Neural cell (in vitro differentiated cells): ENCODE data around the gene SDC4. TPM values are rescaled to one million over a fixed set of nuclear protein-coding genes. Genes with fewer than 3 reads are reported as not detected.

Experiments
- H2AFZ ChIP-seq: fragments of 200-600, 300-800 bp; sonication (generic), shearing (Covaris generic); 2 replicates; pipeline ENCODE4 v1.6.0; 2014; ENCODE audit warnings: low read depth, mild to moderate bottlenecking, antibody characterized with exemption, low read length, moderate library complexity
- H3F3A ChIP-seq: fragments of 200-600 bp; shearing (Covaris generic); 2 replicates; pipeline ENCODE4 v1.6.1; 2016; ENCODE audit warnings: mild to moderate bottlenecking, moderate library complexity, mixed read lengths, antibody characterized with exemption, low read length; ENCODE audit not compliant: insufficient read depth, poor library complexity, severe bottlenecking
- H3K27ac ChIP-seq: fragments of 200-600, 300-800 bp; sonication (generic), shearing (Covaris generic); 2 replicates; pipeline ENCODE4 v1.5.1; 2014; ENCODE audit warnings: mild to moderate bottlenecking, low read length, moderate library complexity
- H3K27me3 ChIP-seq: fragments of 300-800, 200-600 bp; sonication (generic), shearing (Covaris generic); 2 replicates; pipeline ENCODE4 v1.6.0; 2014; ENCODE audit warnings: mild to moderate bottlenecking, low read depth, low read length, moderate library complexity; ENCODE audit not compliant: insufficient read depth
- H3K36me3 ChIP-seq: fragments of 300-800, 200-600 bp; sonication (generic), shearing (Covaris generic); 2 replicates; pipeline ENCODE4 v1.5.1; 2014; ENCODE audit warnings: mild to moderate bottlenecking, antibody characterized with exemption, low read length, moderate library complexity; ENCODE audit not compliant: insufficient read depth
- H3K4me2 ChIP-seq: fragments of 300-800, 200-600 bp; sonication (generic), shearing (Covaris generic); 2 replicates; pipeline ENCODE4 v1.6.0; 2014; ENCODE audit warnings: mild to moderate bottlenecking, low read length
- H3K4me3 ChIP-seq: fragments of 300-800, 200-600 bp; sonication (generic), shearing (Covaris generic); 2 replicates; pipeline ENCODE4 v1.5.1; 2014; ENCODE audit warnings: mild to moderate bottlenecking, low read length, moderate library complexity
- H3K79me2 ChIP-seq: fragments of 200-600 bp; shearing (Covaris generic); replicated peaks from 2 replicates; pipeline ENCODE4 v1.6.0; 2014; ENCODE audit warnings: mild to moderate bottlenecking, low read length, moderate library complexity; ENCODE audit not compliant: insufficient read depth
- H3K9ac ChIP-seq: fragments of 300-800, 200-600 bp; sonication (generic), shearing (Covaris generic); 2 replicates; pipeline ENCODE4 v1.6.1; 2016; ENCODE audit warnings: mild to moderate bottlenecking, low read length, mixed read lengths
- H3K9me2 ChIP-seq: fragments of 200-600 bp; shearing (Covaris generic); 2 replicates; pipeline ENCODE4 v1.6.1; 2016; ENCODE audit warnings: mild to moderate bottlenecking, low read length, mixed read lengths; ENCODE audit not compliant: insufficient read depth
- H3K9me3 ChIP-seq: fragments of 200-600, 300-800 bp; sonication (generic), shearing (Covaris generic); 2 replicates; pipeline ENCODE4 v1.6.1; 2016; ENCODE audit warnings: mild to moderate bottlenecking, mixed run types, low read length, moderate library complexity, mixed read lengths
- H4K20me1 ChIP-seq: fragments of 200-600 bp; shearing (Covaris generic); 2 replicates; pipeline ENCODE4 v1.6.1; 2016; ENCODE audit warnings: mild to moderate bottlenecking, mixed run types; ENCODE audit not compliant: insufficient read depth
- EP300 ChIP-seq: fragments of 450-650 bp; conservative IDR thresholded peaks from 2 replicates; pipeline ENCODE4 v1.6.1; 2014; ENCODE audit warnings: antibody characterized with exemption, mild to moderate bottlenecking, moderate library complexity; ENCODE audit not compliant: poor library complexity, severe bottlenecking
- EZH2 ChIP-seq: fragments of 200-600, 300-800 bp; shearing (Covaris generic), sonication (generic); IDR thresholded peaks from 2 replicates; pipeline ENCODE4 v1.6.1; 2014; ENCODE audit warnings: antibody characterized with exemption, low read length, borderline replicate concordance, mild to moderate bottlenecking; ENCODE audit not compliant: insufficient read depth, poor library complexity, severe bottlenecking
- MXI1 ChIP-seq: fragments of 450-650 bp; conservative IDR thresholded peaks from 2 replicates; pipeline ENCODE4 v1.6.1; 2014; ENCODE audit warnings: antibody characterized with exemption, mild to moderate bottlenecking; ENCODE audit not compliant: poor library complexity, severe bottlenecking
- POLR2AphosphoS5 ChIP-seq: IDR thresholded peaks from 2 replicates; pipeline ENCODE4 v1.6.1; 2012
- RAD21 ChIP-seq: fragments of 450-650 bp; conservative IDR thresholded peaks from 2 replicates; pipeline ENCODE4 v1.6.1; 2014; ENCODE audit warnings: antibody characterized with exemption, mild to moderate bottlenecking, moderate library complexity
- SMC3 ChIP-seq: fragments of 450-650 bp; conservative IDR thresholded peaks from 2 replicates; pipeline ENCODE4 v1.6.1; 2014; ENCODE audit warnings: antibody characterized with exemption, mild to moderate bottlenecking, moderate library complexity; ENCODE audit not compliant: poor library complexity
- TAF1 ChIP-seq: IDR thresholded peaks from 2 replicates; pipeline ENCODE4 v1.6.1; 2012; ENCODE audit warnings: low read depth
- polyA plus RNA-seq: library from polyadenylated mRNA; depleted of rRNA; stranded (reverse); fragments of >200 nt; gene quantifications from 2 replicates; pipeline ENCODE4 v1.2.3, GENCODE V29; 2014
- TF ChIP-seq, protein P1 (sequence below): fragments of 450-650 bp; IDR thresholded peaks from 2 replicates; pipeline ENCODE4 v1.5.1; 2014; ENCODE audit warnings: antibody characterized with exemption, mild to moderate bottlenecking, moderate library complexity; ENCODE audit not compliant: poor library complexity, severe bottlenecking
- TF ChIP-seq, protein P2 (sequence below): IDR thresholded peaks from 2 replicates; pipeline ENCODE4 v1.6.1; 2012; ENCODE audit warnings: borderline replicate concordance

SDC4 gene
- polyA plus RNA-seq, 1 donor from 2014 or later: not detected

DNA sequence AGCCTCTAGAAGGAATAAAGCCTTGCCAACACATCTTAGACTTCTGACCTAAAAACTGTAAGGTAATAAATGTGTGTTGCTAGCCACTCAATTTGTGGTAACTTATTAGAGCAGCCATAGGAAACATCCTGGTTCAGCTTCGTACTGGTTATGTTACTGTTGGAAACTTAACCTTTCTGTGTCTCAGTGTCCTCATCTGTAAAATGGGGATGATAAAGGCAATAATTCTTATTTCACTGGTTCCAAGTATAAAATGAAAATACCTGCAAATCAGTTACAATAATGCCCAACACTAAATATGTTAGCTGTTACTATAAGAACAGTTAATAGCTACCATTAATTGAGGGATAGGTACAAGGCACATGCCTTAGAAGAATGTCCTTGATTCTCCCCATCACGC lies 55.9 kb downstream of the SDC4 start:
- no peaks in the 10 kb centered on the region for H3K9me2 ChIP-seq
- no peaks in the 10 kb centered on the region for H3F3A ChIP-seq
- no peak overlapping the region for H3K4me3 ChIP-seq
- peaks cover 3% of the 10 kb centered on the region for H3K9me3 ChIP-seq
- no peak overlapping the region for H3K27ac ChIP-seq
- H3K27me3 ChIP-seq: peaks cover 14% of the 10 kb centered on the region
- no peak overlapping the region for H3K9ac ChIP-seq
- no peaks in the 10 kb centered on the region for H4K20me1 ChIP-seq
- no peak overlapping the region for H3K4me2 ChIP-seq
- TF ChIP-seq EP300: no peak
- TF ChIP-seq, protein P1, sequence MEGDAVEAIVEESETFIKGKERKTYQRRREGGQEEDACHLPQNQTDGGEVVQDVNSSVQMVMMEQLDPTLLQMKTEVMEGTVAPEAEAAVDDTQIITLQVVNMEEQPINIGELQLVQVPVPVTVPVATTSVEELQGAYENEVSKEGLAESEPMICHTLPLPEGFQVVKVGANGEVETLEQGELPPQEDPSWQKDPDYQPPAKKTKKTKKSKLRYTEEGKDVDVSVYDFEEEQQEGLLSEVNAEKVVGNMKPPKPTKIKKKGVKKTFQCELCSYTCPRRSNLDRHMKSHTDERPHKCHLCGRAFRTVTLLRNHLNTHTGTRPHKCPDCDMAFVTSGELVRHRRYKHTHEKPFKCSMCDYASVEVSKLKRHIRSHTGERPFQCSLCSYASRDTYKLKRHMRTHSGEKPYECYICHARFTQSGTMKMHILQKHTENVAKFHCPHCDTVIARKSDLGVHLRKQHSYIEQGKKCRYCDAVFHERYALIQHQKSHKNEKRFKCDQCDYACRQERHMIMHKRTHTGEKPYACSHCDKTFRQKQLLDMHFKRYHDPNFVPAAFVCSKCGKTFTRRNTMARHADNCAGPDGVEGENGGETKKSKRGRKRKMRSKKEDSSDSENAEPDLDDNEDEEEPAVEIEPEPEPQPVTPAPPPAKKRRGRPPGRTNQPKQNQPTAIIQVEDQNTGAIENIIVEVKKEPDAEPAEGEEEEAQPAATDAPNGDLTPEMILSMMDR: no peak
- TF ChIP-seq RAD21: no peak
- TF ChIP-seq POLR2AphosphoS5: no peak
- no peak for TF ChIP-seq SMC3
- TF ChIP-seq TAF1: no peak
- TF ChIP-seq EZH2: no peak
- no peak for TF ChIP-seq MXI1
- TF ChIP-seq, protein P2, sequence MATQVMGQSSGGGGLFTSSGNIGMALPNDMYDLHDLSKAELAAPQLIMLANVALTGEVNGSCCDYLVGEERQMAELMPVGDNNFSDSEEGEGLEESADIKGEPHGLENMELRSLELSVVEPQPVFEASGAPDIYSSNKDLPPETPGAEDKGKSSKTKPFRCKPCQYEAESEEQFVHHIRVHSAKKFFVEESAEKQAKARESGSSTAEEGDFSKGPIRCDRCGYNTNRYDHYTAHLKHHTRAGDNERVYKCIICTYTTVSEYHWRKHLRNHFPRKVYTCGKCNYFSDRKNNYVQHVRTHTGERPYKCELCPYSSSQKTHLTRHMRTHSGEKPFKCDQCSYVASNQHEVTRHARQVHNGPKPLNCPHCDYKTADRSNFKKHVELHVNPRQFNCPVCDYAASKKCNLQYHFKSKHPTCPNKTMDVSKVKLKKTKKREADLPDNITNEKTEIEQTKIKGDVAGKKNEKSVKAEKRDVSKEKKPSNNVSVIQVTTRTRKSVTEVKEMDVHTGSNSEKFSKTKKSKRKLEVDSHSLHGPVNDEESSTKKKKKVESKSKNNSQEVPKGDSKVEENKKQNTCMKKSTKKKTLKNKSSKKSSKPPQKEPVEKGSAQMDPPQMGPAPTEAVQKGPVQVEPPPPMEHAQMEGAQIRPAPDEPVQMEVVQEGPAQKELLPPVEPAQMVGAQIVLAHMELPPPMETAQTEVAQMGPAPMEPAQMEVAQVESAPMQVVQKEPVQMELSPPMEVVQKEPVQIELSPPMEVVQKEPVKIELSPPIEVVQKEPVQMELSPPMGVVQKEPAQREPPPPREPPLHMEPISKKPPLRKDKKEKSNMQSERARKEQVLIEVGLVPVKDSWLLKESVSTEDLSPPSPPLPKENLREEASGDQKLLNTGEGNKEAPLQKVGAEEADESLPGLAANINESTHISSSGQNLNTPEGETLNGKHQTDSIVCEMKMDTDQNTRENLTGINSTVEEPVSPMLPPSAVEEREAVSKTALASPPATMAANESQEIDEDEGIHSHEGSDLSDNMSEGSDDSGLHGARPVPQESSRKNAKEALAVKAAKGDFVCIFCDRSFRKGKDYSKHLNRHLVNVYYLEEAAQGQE: no peak
- no peak overlapping the region for H2AFZ ChIP-seq
- no peaks in the 10 kb centered on the region for H3K79me2 ChIP-seq
- no peaks in the 10 kb centered on the region for H3K36me3 ChIP-seq

DNA sequence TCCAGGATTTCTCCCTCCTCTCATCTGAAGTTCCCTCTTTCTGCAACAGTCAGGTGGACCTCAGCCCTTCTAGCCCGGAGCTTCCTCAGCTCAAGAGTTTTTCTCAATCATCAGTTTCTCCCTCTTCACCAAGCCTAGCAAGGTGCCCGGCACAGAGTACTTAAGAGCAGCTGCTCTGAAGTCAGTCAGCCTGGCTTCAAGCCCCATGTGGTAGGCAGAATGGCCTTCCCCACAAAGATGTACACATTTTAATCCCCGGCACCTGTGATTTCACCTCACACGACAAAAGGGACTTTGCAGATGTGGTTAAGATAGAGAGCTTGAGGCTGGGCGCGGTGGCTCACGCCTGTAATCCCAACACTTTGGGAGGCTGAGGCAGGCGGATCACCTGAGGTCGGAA lies 56.7 kb downstream of the SDC4 start:
- no peaks in the 10 kb centered on the region for H3K36me3 ChIP-seq
- H2AFZ ChIP-seq: no peak overlapping the region
- no peak overlapping the region for H3K4me2 ChIP-seq
- H3K9ac ChIP-seq: no peak overlapping the region
- TF ChIP-seq, protein P1: no peak
- TF ChIP-seq RAD21 (no peak), TAF1 (no peak), POLR2AphosphoS5 (no peak), EZH2 (no peak), MXI1 (no peak), SMC3 (no peak)
- TF ChIP-seq, protein P2: no peak
- no peaks in the 10 kb centered on the region for H3K79me2 ChIP-seq
- H3K9me2 ChIP-seq: no peaks in the 10 kb centered on the region
- peaks cover 14% of the 10 kb centered on the region for H3K27me3 ChIP-seq
- no peaks in the 10 kb centered on the region for H3F3A ChIP-seq
- H3K27ac ChIP-seq: no peak overlapping the region
- H3K4me3 ChIP-seq: no peak overlapping the region
- no peaks in the 10 kb centered on the region for H4K20me1 ChIP-seq
- peaks cover 3% of the 10 kb centered on the region for H3K9me3 ChIP-seq
